GF-D8 (cell line): Measurements from ENCODE around the gene NOS3.
"Not testable (repeated sequence)": the region's sequence is repeated elsewhere in the genome, so short reads cannot be mapped to it uniquely, and the experiment has no call there.

Source experiments
- DNase-seq: peaks from one replicate; lab custom pipeline; 2025; lab: John Stamatoyannopoulos, UW

NOS3 gene

DNA sequence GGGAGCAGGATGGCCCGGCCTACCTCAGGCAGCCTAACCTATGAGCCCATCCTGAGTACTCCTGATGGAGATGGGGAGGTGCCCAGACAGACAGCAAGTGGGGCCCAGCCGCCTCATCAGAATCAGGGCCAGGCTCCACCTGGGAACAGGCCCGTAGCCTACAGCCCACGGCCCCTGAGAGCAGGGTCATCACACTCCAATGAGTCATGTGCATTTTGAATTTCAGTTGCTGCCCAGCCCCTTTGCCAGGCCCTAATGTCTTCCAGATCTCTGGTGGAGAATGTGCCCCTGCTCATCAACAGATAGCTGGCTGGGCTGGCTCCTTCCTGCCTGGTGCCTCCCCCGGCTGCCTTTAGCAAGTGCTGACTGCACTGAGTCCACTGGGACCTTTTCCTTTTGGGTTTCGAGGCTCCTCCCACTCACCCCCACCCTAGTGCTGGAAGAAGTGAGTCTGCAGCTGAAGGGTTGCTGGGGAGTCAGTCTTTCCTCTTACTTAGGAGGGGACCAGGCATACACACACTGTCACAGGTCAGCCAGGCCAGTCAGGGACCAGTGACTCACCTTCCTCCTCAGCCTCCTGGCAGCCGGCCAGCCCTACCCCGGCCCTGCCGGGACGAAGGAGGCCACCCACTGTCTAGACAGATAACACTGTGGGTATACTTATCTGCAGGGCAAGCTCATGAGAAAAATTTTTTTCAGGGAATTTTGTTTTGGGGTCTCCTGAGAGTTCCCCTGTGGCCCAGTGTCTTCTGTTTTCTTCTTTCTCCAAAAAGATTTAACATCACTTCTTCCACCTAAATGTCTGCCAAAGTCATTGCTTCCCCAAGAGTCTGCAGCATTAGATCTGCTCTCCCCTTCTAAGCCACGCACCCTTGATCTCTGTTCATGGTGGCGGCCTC, 48.4 kb downstream of the NOS3 start:
- DNase-seq = peak; percentile 56

DNA sequence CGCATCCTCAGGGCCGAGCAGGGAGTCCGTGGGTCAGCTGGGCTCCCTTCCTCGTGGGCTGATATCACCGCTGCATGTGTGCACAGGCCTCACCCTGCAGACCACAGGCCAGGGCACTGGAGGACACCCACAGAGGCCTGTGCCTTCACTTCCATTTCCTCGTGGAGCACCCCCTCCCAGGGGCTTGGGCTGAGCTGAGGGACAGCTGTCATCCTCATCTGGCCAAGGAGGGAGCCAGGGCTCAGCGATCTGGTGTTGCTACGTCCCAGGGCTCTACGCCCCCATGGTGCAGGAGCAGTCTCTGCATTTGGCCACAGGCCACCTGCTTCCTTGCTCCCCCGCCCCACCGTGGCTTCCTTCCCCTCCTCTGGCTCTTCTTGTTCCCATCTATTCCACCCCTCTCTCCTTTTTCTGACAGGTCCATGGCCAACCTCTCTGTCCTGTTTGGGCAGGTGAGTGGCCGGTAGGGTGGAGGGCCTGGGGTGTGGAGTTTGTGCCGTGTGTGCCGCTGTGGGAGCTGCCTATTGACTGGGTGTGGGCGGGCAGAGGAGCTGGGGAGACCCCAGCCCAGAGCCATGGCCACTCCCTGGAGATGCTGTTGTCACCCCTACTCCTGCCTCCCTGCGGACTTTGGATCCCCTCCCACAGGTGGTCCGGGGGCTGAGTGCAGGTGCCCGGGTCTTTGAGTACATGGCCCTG, 49.2 kb downstream of the NOS3 start:
- no peak for DNase-seq

DNA sequence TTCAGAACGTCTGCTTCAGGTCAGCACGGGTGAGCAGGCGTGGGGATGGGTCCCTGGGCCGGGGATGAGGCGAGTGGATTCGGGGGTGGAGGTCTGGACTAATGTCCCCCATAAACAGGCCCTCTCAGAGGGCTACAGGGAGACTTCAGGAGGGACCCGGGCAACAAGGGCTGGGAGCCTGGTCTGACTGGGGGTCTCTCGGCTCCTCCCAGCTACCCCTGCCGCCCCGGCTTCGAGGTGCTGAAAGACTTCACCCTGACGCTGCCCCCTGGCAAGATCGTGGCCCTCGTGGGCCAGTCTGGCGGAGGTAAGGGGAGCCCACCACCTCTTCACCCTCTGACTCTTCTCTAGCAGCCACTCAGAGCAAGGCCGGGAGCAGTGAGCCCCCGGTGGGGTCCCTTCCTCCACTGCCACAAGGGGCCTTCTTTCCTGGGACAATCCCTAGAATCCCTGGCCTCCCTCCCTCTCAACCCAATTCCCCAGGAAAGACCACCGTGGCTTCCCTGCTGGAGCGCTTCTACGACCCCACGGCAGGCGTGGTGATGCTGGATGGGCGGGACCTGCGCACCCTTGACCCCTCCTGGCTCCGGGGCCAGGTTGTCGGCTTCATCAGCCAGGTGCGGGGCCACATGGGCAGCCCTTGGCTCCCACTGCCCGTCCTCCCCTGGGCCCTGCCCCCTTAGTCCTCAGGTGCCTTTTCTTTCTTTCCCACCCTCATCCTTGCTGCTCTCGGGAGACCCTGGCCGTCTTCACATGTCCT, 50.0 kb downstream of the NOS3 start:
- DNase-seq = no peak

DNA sequence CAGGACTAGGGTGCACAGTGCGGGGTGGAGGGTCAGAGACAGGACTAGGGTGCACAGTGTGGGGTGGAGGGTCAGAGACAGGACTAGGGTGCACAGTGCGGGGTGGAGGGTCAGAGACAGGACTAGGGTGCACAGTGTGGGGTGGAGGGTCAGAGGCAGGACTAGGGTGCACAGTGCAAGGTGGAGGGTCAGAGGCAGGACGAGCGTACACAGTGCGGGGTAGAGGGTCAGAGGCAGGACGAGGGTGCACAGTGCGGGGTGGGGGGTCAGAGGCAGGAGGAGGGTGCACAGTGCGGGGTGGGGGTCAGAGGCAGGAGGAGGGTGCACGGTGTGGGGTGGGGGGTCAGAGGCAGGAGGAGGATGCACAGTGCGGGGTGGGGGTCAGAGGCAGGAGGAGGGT, 52.6 kb downstream of the NOS3 start:
- not testable (repeated sequence) for DNase-seq

DNA sequence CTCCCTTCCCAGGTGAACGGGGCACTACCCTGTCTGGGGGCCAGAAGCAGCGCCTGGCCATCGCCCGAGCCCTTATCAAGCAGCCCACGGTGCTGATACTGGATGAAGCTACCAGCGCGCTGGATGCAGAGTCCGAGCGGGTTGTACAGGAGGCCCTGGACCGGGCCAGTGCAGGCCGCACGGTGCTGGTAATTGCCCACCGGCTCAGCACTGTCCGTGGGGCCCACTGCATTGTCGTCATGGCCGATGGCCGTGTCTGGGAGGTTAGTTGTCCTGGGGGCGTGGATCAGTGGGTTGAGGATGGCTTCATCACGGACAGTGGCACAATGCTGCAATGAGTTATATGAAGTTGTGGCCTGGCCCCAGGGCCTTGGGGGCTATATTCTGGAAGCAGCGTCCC, 53.1 kb downstream of the NOS3 start:
- no peak for DNase-seq

DNA sequence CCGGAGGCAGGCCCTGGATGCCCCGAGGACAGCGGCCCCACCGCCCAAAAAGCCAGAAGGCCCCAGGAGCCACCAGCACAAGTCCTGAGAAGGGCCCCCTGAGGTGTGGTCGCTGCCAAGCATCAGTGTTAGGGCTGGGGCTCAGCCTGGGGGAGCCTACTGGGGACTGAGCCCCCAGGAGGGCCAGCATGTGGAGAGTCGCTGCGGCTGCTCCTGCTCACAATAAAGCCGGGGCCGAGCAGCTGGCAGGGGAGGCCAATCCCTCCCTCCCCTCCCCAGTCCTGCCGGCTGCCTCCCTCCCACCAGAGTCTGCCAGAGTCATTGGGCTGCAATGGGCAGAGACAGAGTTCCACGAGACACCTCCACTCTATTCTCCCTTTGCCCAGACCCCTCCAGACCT, 54.4 kb downstream of the NOS3 start:
- no peak for DNase-seq

DNA sequence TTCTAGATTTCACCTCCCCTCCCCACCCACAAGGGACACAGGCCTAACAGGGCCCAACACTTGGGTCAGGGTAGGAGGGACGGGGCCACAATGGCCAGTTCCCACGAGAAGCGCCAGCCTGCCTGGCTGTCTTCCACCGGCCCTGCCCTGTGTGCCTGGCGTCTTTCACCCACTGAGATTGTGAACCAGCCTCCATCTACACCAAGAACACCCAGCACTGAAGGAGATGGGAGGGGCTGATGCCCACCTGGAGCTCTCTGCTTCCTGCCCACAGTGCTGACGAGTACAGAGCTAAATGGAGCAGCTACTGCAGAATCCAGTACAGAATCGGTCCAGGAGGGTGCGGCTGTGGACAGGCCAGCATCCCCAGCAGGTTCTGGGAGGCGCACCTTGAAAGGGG, 55.1 kb downstream of the NOS3 start:
- no peak for DNase-seq

DNA sequence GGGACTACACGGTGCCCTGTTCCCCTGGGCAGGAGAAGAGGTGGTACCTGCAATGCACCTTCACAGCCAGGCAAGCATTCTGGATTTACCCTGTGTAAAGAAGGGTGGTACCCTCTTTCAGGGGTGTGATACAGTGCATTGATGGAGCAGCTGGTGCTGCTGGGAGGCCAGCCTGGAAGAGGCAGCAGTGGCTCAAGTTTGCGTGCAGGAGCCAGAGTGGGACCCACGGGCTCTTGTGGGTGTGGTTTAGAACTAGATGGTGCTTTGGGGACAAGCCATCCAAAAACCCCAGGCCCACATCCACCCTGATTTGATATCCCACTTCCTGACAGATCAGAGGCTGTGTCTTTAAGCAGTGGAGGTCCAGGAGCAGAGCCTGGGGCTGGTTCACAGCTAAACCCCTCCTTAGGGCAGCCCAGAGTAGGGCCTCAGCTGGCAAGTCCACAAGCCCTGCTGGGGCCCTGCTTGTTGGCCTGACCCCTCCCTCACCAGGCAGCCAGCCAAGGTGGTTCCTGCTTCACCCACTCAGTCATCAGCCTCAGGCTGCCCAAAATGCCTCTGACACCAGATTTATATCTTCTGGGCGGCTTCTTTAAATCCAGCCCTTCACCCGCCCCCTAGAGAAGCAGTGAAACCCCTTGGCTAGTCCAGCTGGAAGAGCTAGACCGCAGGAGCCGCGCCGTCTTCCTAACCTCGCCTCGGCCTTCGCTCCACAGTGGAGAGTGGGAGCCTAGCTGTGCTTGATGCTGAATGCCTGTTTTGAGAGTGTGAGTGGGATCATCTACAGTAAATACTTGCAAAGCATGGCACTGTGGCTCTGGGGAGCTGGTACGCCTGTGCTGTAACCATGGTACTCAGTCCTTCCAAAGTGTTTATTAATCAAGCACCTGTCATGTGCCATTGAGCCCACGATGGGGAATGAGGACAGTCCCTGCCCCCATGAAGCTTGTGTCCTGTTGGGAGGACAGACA, 56.1 kb downstream of the NOS3 start:
- DNase-seq = no peak

DNA sequence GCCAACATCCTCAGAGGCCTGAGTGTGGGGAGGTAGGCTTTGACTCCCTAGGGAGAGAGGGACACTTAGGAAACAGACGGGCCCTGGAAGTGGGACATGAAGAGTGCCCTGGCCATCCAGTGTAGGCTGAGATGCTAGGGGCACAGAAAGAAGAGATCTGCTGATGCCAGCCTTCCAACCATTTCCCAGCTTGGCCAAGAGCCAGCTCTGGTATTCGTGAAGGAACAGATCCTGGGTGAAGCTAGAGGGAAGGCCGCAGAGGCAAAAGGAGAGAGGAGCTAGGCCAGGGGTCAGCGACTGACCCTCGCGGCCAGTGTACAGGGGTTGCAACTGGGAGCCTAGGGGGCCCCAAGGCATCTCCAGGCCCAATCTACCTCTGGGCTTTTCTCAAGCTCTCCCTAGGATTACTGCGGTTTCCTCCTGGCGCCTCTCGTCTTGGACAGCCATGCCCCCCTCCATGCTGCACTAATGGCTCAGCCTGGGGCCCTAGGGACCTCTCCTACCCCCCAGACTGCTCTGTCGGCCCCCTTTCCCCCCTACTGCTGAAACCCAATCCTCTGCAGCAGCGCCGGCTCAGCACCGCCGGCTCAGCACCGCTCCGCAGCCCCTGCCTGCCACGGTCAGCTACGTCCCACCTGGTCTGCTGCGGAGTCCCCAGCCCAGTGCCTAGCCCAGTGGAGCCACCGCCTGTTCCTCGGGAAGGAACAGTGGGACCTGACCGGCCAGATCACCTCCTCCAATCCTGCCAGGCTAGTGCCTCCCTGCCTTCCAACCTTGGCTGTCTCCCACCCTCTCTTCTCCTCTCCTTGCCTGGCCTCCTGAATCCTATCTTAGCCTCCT, 57.4 kb downstream of the NOS3 start, which contains the start of gene ASIC3:
Gene ASIC3, plus strand, starts transcription at position 556 of the 840 bp plus-strand sequence. CDS start 355 bp downstream, outside the sequence.
- no peak for DNase-seq

DNA sequence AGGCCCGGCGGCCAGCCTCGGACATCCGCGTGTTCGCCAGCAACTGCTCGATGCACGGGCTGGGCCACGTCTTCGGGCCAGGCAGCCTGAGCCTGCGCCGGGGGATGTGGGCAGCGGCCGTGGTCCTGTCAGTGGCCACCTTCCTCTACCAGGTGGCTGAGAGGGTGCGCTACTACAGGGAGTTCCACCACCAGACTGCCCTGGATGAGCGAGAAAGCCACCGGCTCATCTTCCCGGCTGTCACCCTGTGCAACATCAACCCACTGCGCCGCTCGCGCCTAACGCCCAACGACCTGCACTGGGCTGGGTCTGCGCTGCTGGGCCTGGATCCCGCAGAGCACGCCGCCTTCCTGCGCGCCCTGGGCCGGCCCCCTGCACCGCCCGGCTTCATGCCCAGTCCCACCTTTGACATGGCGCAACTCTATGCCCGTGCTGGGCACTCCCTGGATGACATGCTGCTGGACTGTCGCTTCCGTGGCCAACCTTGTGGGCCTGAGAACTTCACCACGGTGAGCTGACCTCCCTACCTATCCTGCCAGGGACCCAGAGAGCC, 58.2 kb downstream of the NOS3 start:
- DNase-seq = no peak

DNA sequence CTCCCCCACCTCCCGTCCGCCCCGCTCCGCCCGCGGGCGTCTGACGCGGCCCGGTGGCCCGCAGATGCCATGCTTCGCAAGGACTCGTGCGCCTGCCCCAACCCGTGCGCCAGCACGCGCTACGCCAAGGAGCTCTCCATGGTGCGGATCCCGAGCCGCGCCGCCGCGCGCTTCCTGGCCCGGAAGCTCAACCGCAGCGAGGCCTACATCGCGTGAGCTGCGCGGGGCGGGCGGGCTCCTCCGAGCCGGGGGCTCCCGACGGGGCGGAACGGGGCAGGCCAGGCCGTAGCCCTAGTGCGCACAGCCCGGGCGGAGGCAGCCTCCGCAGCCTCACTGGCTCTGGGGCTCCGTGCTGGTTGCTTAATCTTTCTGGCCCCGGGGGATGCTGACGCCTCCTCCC, 60.3 kb downstream of the NOS3 start:
- DNase-seq = no peak

DNA sequence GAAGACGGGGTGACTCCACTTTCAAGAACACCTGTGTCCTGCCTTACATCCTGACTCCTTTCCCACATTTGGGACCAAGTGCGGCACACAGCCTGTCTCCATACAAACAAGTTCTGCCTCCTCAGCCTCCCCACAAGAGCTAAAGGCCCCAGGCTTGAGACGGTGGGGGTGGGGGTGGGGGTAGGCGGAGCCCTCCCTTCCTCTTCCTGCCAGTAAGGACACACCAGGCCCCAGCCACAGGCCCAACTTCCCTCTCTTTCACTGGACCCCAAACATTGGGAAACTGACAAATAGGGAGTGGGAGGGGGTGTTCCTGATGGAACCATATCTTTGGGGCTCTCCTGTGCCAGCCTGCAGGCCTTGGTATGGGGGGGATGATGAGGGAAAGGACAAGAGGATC, 62.3 kb downstream of the NOS3 start:
- no peak for DNase-seq

DNA sequence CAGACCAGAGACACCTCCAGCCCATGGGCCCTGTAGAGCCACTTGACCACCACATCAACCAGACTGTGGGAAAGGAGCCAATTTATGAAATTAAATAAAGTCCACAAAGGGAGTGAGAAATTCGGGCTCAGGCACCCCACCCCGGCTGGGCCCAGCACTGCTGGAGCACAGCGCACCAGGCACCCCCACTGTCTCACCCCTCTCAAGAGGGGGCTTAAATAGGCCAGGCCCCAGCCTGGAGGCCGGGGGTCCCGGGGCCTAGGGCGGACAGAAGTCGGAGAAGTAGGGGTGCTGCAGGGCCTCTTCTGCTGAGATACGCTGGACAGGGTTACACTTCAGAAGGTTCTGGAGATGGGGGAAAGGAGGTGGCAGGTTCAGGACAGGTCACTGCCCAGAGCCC, 62.9 kb downstream of the NOS3 start:
- DNase-seq = no peak

DNA sequence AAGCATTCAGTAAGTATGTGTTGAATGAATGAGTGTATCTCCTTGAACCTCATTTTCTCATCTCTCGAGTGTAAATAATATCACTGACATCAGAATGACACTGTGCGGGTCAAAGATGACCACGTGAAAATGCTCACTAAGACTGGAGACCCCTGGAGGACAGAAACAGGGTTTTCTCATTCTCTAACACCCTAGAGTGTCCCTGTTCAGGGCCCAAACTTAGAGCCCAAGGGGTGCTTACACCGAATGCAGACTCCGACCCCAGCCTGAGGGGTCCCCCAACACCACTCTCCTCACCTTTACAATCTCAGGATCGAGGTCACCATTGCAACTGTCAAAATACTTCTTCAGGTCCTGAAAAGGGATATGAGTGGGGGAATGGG, 65.5 kb downstream of the NOS3 start:
- DNase-seq = no peak

DNA sequence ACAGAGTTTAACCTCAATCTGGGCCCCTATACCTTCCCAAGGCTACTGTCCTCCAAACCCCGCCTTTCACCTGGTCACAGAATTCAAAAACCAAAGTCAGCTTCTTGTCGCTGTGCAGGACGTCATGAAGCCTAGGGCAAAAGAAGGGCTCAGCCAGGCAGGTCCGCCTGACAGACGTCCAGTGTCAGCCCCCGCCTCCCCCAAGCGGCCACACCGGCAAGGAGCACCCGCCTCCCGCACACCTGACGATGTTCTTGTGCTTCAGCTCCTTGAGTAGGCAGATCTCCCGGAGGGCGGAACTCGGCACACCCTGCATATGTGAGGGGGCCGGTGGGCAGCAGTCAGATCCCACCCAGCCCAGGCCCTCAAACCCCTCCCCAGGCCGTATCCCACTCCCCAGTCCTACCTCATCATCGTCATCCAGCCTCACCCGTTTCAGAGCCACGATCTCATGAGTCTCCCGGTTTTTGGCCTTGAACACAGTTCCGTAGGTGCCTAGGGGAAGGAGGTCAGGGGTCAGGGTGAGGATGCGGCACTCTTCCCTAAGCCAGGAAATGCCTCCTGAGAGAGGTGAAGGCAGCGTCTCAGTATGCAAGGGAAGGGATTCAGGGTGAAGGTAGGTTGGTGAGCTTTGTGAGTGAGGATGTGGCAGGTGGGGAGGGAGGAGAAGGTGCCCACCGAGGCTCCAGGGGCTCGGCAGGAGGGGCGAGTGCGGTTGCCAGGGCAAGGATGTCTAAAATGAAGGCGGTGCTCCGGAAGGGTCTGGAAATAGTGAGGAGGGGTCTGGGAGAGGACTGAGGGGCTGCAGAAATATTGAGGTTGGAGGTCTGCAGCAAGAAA, 66.1 kb downstream of the NOS3 start:
- no peak for DNase-seq

DNA sequence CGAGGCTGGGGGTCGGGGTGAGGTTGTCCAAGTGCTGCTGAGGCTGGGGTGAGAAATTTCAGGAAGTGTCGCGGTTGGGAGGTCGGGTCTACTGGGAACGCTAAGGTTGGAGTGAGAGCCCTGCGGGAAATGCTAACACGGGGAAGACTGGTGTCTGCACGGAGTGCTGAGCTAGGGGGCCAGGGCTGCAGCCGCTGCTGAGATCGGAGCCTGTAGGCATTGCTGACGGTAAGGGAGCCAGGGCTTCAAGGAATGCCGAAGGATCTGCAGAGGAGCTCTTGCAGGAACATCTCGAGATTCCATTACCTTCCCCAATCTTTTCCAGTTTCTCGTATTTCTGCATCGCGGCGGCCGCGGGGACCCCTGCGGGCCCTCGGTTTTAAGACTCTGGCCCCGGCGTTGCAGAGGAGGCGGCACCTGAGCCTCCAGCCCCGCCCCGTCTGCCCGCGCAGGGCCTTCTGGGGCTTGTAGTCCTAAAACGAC, 66.7 kb downstream of the NOS3 start, which contains the start of gene CDK5:
Gene CDK5, minus strand, starts transcription at position 392 of the 483 bp plus-strand sequence. Its CDS starts 49 bp downstream, at position 343.
- DNase-seq = no peak

DNA sequence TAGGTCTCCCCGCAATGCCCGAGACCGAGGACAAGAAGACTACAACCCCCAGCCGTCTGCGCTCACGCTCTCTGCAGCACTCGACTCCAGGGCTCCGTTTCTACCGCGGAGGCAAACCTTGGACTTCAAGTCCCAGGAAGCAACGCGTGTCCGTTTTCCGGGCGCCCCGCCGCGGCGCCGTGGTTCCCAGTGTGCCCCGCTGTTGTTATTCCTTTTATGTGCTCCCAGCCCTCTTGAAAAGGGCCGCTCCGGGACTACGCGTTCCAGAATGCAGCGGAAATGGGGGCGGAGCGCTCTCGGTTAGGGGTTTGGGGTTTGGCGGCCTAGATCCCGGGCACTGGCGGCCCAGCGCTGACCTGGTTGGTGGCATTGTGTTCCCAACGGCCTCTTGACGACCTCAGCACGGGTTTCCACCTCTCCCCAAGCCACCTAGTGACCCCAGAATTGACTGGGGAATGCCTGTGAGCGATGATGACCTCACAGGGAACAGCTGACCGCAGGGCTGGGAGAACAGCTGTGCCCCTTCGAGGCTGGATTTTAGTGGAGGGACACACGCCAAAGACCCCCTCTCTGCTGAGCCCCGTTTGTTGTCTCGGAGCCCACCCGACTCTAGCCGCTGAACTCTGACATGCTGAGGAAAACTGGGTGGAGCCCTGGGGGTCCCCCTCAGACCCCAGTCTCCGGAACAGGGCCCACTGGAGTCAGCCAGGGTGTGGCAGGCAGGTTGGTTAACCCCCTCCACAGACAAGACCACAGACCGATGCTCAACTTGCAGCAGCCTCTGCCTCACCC, 67.4 kb downstream of the NOS3 start:
- DNase-seq = peak; percentile 99

DNA sequence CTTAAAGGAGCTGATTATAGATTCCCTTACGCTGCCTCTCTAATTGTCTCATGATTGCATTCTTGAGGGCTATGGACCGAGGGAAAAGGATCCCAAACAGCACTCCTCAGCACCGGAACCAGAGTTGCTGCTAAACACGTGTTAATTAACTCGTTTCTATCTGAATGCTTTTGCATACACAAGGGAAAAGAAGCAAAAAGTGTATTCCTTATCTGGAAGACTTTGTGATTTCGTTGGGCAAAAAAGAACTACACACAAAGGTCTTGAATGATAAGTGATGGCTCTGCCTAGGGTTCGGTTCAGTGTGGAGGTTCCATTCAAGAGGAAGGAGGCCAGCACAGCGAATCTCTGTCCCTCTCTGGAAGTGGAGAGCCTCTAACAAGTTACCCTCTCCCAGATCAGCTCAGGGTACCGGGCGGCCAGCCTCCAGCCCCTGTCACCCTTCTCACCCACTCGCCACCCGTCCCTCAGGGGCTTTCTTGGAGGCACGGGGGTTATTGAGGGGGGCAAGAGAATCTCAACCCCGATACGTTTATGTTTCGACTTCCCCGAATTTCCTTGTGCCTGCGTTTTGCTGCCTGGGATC, 68.1 kb downstream of the NOS3 start:
- no peak for DNase-seq
